ENCODE data around the gene NTN4.

DNA sequence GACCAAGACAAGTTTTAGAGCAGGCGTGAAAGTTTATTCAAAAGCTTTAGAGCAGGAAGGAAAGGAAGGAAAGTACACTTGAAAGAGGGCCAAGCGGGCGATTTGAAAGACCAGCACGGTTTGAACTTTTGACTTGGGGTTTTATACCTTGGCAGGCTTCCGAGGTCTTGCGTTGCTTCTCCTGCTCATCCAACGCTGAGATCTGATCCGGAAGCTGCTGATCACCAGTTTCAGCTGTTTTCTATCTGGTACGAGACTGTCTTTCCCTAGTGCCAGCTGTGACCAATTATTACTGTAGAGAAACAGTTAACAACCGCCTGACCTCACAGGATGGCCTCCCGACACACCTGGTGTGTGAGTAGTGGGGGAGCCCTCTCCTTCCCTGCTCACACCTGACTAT, 47.6 kb upstream of the NTN4 start:
- TF ChIP-seq POLR2AphosphoS5 (IDR thresholded peaks at IDR 0.05) (no peak), EP300 (IDR thresholded peaks at IDR 0.05) (no peak), CTCF (IDR thresholded peaks at IDR 0.05) (no peak)
